ENCODE measurements around the gene MCC.

The MCC gene

DNA sequence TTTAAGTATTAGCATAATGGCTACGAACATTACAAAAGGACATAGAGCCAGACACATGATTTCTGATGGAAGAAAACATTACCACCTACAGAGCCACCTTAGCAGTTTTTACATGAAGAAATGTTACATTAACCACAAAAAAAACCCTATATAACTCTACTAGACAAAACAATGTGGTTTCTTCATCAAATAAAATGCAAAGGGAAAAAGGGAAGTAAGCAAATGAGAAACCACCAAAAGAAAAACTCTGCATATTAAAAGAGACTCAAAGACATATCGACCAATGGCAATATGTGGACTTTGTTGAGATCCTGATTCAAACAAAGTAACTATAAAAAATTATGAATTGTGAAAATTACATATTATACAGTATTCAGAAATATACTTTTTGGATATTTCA, 186.1 kb downstream of the MCC start:
- no peak for DNase-seq

DNA sequence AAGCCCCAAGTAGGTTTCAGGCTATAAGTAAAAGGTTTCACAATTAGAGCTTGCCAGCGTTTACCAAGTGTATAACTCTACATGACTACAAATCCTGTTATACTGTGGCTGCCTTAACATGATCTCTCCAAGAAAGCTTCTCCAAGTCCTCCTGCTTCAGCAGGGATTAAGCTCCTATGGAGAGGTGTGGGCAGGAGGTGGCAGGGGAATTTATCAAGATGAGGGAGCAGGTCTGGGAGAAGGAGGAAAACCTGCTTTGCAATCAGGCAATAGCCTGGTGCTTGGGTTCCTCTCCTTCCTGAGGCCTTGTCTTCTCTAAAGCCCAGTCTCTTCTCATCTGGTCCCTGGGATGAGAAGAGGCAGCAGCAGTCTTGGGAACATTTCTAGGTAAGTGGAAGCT, 188.7 kb downstream of the MCC start:
- DNase-seq = no peak

- DNase-seq = no peak
Observed at GRCh38 chr5:113296676-113297075, 191.6 kb downstream of the MCC start.

DNA sequence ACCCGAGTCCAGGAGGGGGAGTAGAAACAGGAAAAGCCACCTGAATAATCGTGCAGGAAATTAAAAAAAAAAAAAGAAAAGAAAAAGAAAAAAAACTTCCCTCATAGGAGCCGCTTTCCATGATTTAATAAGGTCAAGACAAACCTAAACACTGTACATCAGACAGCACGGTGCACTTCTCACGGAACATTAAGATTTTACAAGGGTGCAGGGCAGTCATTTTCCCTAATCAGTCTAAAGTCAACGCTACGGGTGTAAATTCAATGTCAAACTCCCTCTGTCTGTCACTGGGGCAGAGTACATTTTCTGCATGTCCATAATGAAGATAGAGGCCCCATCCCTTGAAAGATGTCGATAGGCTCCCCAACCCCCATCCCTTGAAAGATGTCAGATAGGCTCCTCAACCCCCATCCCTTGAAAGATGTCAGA, 193.1 kb downstream of the MCC start:
- DNase-seq = no peak

DNA sequence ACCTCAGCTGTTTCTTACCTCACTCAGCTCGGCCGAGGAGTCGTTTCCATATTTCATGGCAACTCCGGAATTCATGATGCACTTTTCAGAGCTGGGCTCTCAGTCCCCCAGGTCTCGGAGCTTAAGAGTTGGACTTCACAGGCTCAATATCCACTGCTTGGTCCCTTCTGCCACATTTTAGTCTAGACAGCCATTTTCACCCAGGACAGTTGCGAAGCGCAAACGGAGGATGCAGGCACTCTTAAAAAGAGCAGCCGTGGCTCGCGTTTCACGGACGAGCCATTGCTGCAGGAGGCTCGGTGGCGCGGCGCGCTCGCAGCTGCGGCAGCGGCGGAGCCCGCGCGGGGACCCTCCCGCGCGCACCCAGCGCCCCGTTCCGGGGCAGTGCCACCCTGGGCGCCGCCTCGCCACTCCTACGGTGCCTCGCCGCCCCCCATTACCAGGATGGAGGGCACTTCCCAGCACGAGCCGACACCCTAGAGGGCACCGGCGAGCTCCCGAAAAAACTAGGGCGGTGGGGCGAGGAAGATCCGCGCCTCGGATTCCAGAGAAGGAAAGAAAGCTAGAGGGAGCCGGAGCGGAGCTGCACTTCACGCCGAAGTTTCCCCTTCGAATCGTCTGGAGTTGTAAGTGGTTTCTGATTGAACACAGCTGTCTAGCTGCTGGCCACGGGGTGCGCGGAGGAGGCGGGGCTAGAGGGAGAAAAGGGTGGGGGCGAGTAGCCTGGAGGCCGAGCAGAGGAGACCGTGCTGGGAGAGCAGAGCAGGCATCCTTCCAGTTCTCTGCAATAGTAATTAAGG, 193.7 kb downstream of the MCC start:
- peak; percentile 16 for DNase-seq

GRCh38 chr5:113293975-113294310, 194.3 kb downstream of the MCC start:
- no peak for DNase-seq

- DNase-seq = no peak
Observed at GRCh38 chr5:113293068-113293974, 194.9 kb downstream of the MCC start.

DNA sequence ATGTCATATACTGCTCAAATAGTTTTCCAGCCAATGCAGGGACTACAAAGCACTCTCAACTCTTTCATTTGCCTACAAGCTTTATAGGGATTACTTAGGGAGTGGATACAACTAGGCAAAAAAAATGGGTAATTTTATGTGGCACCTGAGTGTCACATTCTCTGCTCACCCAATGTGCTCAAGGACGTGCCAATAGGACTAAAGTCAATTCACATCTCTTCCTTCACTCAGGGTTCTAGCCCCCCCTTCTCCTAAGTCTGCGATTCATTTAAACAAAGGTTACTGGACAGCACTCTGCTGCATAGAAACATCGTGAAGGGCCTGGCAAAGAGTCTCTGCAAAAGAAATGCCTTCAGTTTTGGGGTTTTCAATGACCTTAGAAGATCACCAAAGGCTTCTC, 195.8 kb downstream of the MCC start:
- no peak for DNase-seq

DNA sequence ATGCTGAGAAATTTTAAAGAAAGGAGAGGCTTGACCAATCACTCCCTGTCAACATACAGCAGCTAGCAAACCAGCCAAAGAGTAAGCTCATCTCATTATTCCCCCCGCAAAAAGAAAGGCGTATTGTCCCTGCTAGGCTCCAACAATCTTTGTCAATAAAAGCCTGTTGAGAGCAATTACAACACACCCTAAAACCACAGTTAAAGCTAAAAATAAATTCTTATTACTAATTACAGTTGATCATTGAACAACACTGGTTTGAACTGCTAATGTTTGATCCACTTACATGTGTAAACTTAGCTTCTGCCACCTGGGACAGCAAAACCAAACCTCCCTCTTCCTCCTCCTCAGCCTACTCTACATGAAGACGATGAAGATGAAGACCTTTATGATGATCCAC, 204.7 kb downstream of the MCC start:
- no peak for DNase-seq

- DNase-seq = no peak
Observed at GRCh38 chr5:113282472-113282871, 205.8 kb downstream of the MCC start.

DNA sequence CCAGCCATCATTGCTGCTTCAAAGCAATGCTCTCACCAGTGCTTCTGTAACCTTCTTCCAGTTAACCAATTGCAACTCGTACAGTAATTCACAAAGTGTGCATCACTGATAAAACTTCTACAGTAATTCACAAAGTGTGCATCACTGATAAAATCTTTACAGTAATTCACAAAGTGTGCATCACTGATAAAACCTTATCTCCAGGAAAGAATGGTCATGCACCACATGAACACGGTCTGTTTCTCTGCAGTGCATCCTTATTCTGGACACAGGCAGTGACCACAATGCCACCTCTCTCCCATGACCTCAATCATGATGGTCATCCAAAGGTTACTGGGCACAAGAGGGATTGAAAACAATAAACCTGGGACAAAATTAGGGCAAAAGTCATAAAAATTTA, 207.1 kb downstream of the MCC start:
- DNase-seq = no peak

DNA sequence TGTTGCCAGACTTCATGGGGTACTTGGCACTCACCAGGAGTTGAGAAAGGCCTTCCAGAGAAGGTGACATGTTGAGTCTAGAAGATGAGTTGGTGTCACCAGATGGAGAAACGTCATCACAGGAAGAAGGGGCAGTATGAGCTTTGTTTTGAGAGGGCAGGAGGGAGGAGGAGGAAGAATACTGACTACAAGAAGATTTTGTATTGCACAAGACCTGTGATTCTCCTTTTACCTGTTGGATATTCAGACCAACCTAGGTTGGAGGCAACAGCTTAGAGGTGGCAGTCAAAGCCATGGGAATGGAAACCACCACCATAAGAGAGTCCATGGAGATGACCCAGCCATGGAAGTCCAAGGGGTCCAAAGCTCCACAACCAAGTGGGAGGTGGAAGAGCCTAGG, 207.7 kb downstream of the MCC start:
- DNase-seq = no peak

DNA sequence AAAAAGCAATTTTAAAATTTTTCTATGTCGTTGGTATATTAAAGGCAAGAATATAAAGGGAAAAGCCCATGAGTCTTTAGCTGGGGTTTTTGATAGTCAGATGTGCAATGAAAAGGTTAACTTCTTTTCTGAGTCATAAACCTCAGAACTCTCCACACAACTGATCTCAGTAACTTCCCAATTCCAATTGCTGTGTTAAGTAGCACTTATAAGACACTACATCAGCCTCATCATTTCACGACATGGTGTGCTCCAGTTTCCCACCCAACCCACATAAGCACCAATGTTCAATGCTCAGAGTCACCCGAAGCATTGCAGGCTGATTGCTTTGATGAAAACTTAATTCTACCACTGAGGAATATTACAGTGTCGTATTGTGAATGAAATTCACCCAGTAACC, 209.3 kb downstream of the MCC start:
- DNase-seq = no peak

DNA sequence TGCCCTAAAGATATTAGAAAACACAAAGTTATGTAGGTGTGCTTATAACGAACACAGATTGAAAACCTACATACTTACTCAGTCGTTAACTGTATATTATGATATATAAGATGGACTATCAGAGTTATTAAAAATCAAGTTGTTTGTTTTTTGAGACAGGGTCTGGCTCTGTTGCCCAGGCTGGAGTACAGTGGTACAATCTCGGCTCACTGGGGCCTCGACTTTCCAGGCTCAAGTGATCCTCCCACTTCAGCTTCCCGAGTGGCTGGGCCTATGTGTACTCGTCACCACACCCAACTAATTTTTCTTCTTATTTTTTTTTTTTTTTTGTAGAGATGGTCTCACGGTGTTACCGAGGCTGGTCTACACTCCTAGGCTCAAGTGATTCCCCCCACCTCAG, 211.8 kb downstream of the MCC start:
- DNase-seq = no peak

DNA sequence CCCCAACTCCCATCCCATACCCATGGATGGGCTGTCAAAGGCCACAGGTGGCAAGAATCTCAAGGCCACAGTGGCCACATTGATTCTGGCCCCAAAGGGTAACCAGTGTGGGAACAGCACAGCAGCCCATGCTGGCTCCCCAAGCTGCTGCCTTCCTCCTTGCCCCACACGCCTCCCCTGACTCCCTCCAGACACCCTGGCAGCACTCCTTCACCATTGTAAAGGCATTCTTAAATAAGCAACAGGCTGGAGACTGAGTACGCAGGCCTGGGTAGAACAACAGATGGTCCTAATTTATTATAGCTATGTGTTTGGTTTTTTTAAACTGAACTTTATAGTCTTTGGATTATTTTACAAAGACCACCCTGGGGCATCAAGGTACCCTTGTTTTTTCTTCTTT, 212.3 kb downstream of the MCC start:
- DNase-seq = no peak

GRCh38 chr5:113274836-113275414, 213.3 kb downstream of the MCC start:
- no peak for DNase-seq

DNA sequence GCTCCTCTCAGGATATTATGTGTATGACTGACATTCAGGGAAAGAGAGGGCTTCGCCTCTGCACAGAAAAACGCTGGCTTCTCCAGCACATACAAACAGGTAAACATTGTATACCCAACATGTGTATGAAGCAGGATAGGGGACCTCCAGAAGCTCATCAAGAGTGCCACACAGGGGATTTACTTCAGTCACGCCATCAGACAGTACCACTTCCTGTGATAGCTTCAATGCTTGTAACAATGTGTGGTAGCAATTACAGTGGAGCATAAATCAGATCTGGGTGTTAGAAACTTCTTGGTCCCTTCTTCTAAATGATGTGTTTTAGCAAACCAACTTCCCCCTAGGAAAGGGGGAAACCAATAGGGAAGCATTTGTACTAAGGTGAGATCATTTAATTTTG, 214.3 kb downstream of the MCC start:
- DNase-seq = no peak

- DNase-seq = no peak
Observed at GRCh38 chr5:113271745-113272454, 216.4 kb downstream of the MCC start.

DNA sequence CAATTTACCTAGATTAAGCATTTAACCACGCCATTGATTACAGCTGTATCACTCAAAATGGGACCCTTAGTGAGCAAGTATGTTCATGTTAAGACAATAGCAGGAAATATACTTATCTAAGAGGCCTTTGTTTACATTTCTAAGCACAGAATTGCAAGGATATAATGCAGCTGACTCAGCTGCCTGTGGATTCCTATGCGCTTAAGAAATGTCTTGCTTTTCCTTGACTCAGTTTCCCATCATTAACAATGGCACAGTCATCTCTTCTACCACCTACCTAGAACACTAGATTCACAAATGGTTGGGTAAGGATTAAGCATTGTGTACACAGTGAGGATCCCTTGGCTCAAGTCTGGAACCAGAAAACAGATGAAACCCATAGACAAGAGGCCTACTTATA, 217.2 kb downstream of the MCC start:
- DNase-seq = no peak

GRCh38 chr5:113270086-113270485, 218.2 kb downstream of the MCC start:
- no peak for DNase-seq

DNA sequence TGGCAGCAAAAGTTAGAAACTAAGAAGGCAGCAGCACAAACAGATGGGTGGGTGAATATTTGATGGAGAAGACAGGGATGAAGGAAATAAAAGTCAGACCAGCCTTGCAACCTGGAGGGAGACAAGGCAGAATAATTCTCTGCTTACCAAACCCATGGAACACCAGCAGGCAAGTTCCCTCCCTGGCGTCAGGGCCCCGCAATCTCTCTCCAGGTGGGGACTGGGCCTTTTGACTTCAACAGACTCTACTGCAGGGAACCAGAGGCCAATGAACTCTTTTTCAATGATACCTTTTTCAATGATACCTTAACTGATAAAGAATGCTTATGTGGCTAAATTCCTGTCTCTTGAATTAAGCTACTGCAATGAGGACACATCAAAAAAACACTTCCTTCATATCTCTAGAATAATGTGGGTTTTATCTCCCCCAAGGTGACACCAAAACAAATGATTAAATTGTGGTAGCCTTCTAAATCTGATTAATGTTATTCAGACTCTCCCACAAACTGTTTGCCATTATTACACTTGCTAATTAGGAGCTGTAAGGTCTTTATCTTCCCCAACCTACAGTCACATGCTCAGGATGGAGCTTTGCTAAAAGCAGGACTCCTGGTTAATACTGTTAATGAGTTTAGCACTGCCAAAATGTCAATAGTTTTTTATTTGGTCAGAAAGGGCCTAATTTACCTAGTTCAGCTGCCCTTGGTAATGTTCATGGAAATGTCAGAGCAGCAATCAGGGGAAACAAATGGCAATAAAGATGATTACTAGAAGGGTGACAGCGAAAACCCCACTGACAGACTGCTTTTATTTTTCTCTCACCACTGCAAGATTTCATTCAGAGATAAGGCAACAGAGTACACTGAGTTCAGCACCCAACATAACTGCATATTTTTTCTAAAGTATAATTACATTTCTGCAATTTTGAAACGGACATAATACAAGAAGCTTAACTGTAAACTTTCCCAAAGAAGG, 218.9 kb downstream of the MCC start:
- no peak for DNase-seq

DNA sequence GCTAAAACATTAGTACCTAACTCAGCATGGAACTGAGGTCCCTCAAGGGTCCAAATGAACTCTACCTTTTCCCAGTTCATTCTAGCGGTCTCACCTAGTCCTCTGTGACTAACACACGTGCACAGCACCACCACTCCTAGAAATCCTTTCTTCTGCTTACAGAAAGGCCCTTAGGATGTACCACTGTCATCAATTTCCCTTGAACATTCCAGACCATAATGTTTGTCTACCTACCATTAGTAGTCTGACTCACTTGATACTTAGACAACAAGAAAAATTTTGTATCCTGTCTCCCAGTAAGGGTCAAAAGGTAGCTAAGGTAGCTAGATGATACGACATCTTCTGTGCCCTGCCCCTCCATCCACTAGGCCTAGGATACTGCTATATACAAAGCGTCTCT, 220.0 kb downstream of the MCC start:
- DNase-seq = no peak
